GM11168 (cell line): ENCODE measurements around the gene RFTN1.

Experiments used
- in situ Hi-C: fragments of 300-500 bp; cut with MboI; formaldehyde crosslinking; loops from one replicate; pipeline ENCODE4 v1.12.0; 2022; ENCODE audit warnings: low sequenced_read_pairs; ENCODE audit not compliant: unreplicated experiment

The RFTN1 gene

DNA sequence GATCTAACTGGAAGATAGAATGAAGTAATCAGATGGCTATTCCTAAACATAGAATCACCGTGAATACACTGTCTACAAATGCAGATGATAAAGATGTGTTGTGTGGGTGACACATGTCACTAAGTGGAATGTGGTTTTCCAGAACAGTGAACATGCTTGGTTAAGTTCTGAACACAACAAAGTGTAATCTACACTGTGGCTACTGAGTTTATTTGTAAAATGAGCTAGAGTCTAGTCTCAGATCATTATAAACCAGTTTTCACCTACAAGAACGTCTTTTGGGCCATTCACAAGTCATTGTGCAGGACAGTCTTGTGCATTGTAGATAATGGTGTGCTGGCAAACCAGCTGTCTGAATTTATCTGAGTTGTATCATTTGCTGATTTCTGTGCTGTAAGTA is 213.2 kb downstream of the RFTN1 start:
- in situ Hi-C loops: no loop called here

DNA sequence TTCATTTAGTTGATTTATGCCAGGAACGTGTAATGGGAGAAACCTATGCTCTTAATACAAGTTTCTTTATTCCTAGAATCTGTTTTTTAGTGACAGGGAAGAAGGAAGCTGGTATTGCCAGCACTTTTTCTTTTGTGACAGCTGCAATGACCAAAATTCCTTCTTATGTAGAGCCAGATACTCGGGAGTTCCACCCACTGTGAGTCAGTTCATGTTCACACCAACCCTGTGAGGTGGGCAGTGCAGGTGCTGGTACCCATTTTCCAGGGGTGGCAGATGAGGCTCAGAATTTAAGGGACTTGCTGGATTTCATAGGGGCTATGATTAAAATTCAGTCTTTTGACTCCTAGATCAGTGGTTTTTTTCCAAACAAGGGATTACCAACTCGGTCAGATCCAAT is 213.8 kb downstream of the RFTN1 start:
- in situ Hi-C loops: no loop called here

DNA sequence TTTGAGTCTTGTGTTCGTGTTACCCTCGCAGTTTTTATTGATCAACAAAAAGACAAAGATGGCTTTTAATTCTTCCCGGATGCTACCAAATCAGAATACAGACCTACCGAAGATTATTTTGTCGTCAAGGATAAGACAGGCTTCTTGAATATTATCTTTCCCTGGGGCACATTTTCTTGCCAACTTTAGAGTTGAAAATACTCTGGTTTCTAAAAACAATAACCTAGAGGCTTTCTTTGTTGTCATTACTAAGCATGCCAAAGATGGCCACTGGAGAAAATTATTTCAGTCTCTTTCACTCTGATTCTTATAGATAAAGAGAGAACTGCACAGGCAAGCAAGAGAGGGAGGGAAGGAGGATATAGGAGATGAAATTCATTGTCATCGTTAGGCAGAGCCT is 214.6 kb downstream of the RFTN1 start:
- in situ Hi-C loops: no loop called here

DNA sequence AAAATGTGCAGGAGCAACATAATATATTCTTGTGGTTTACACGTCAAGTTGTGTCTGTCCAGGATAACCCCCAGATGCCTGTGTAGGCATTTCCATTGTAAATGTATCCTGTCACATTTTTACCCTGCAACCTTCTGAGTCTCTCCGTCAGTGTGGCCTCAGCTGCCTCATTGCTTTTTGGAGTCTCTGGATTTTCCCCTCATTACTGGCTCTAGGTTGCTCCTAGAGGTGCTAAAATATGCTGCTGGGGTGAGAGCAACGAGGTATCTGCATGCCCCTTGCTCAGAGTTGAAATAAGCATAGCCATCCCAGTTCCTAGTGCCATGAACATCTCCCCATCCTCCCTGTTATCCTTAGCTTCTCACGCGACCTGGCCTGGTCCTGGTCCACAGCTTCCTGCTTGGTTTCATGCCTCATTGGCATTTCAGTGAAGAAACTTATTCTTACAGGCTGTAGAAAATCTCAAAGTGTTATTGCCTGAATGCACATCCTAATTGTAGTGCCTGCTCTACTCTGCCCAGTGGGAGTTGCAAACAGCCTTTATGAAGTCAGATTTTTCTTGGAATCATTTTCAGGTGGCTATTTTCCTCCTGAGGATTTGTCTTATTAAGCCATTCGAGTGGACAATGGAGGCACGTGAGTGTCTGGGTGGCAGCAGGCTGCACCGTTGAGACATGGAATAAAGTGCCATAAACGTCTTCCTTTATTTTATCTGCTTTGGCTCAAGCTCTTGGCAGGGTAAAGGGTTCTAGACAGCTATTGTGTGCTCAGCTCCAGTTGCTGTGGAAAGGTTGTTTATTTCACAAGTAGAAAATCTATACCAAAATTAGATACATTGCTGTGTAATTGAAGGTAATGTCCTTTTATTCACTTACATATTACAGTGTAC is 215.3 kb downstream of the RFTN1 start:
- in situ Hi-C loops: no loop called here

DNA sequence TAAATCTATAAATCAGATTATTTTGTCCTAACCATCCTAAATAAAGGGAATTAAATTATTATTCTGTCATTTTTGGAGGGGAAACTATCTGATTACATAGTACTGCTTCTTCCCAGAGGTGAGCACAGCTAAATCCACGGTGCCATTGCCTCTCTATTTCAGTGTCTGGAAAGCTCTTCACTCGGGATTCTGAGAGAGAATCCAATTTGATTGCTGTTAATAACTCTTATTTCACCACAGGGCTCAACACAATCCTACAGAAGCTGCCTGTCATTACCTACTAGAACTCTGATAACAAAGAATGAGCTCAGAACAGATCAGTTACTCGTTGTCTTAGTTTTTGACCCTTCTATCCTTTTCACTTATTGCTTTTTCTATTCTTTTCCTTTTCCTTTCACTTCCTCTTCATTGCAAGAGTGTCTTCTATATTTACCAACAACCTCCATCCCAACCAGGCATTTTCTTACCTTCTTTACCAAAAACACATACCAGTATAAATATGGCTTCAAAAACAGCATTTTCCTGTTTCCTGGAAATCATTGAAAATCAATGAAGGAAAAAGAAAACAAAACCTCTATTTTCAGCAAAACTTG is 218.1 kb downstream of the RFTN1 start:
- in situ Hi-C loops: no loop called here

DNA sequence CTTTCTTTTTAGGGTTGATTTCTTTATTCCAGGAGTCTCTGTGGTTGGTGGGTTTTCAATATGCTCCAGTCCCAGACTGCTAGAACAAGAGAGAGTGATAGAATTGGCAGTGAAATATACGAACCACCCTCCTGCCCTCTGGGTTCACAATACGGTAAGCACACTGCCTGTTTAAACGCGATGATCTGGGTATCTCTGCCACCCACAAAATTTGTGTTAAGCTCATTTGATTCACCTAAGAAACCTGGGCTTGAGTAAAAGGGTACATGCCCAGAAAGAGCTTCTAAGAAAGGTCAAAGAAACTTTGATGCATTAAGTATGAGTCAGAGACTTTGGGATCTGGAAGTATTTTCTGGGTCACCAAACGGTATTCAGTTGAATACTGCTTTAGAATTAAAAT is 218.7 kb downstream of the RFTN1 start:
- in situ Hi-C loops: no loop called here

DNA sequence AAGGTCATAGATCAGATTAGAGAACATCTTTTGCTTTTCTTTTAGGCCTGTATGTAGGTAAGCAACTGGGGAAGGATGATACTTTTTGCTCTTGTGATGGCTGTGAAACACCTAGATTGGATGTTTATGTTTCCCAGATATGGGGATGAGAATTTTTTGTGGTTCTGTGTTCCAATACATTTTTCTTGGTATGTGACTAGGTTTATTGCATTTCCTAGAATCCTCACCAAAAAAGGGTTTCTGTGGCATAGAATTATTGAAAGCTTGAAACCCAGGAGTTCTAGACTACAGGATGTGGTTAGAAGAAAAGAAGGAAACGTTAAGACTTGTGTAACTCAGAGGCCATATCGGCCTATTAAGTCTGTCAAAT is 222.7 kb downstream of the RFTN1 start:
- in situ Hi-C loops: no loop called here

DNA sequence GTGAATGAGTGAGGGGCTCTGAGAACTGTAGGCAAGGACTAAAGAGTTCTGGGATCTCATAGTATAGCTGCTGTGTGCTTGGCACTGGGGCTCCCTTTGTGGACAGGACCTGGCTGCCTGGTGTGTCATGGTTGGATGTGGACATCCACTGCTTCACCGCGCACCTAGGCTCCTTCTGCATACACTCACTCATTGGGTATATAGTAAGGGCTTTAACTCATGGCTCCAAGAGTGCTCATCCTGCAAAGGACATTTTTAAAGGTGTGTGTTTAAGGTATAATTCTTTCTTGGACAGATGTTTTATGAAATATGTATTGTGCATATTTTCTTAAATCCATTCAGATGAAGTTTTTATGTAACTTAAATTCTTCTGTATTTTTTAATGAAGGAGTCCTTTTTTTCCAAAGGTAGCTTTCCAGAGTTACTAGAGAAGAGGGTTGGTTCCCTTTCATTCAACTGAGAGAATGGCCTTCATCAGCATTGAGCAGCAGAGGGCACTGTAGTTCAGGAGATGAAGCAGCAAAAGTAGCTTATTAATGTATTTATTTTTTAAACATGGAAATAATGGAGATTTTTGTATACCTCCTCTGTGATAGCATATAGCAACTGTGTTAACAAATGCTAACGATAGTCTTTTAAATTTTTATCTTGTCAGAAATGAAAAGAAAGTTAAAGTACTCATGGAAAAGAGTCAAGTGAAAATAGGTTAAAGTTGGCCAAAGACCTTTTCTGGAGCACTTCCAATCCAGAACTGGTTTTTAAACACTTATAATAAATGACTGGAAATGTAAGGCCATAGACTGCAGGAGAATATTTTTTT is 223.3 kb downstream of the RFTN1 start:
- in situ Hi-C loops: no loop called here

DNA sequence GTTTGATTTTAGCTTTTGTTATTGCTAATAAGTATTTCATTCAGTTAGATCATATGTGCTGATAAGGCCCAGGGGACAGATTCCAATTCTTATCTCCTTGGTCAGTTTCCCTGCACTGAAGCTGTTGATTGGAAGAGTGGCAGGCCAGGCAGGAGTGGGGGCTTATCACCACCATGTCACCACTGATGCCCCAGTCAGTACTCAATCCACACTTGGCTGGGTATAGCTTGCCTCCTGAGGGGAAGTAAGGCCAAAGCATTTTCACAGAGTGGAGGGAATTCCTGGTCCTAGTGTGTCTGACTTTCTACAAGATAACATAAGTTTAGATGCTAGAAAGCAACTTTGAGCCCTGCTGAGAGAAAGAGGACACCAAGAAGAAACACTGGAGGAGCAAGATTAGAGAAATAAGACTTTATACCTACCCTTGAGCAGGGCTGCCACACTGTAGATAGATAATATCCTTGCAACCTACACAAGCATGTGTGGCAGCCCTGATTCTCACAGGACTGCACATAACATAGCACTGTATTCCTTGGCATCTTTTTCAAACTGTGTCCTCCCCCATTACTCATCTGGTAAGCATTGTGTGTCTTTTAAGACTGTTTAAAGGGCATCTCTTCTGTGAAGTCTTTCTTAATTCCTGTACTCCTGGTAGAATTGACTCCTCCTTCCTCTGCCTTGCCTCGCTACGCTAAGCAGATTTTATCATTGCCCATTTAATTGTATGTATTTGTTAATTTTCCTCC is 224.2 kb downstream of the RFTN1 start:
- in situ Hi-C loops: loop anchor here (5.0 kb wide), 1 partner anchor 263 kb away; no protein-coding TSS in a partner anchor

DNA sequence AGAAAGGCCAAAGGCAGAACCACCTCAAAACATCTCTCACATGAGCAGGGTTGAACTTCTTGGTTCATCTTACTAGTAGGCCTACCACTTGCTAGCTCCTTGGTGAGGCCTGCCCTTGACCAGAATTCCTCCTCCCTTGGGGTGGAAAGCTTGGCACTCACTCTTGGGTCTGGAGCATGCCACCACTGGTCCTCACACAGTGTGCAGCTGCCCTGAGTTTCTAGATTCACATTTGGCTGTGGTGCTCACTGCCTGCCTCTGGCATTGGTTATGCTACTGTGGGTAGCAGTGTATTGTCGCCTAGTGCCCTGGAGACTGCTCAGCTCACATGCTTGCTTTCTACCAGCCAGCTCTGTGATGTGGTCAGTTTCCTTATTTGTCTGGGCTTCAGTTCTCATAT is 224.8 kb downstream of the RFTN1 start:
- in situ Hi-C loops: loop anchor here (5.0 kb wide), 1 partner anchor 264 kb away; no protein-coding TSS in a partner anchor

DNA sequence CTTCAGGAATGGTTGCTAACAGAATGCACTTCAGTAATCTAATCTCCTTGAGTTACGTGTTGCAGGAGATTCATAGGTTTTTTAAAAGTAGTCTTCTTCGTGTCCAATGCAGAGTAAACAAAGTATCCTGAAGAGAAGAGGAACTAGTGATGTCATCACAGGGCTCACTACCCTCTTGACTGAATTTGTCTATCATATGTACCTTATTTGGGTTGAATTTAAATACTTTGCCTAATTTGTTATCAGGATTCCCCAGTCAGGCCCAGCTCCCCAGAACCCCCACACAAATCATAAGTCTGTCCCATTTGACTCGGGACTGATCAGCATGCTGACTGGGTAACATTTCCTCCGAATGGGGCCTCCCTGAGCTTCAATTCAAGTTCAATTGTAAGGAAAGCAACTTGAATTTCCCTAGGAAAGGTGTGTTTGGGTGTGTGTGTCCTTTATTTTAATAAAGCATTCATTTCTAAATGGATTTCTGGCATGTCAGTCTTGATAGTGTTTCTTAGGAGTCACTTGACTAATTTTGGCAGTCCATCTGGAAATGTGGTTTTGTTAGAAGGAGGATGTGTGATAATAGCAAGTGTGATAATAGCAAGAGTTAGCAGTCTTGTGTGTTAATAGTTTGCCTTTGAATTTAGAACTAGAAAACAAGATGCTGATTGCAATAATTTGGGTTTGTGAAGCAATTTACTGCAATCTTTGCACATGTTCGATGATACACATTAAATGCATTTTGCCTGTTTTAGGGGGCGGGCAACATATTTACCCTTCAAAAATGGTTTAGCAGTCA is 226.6 kb downstream of the RFTN1 start:
- in situ Hi-C loops: loop anchor here (5.0 kb wide), 1 partner anchor 265 kb away; no protein-coding TSS in a partner anchor

DNA sequence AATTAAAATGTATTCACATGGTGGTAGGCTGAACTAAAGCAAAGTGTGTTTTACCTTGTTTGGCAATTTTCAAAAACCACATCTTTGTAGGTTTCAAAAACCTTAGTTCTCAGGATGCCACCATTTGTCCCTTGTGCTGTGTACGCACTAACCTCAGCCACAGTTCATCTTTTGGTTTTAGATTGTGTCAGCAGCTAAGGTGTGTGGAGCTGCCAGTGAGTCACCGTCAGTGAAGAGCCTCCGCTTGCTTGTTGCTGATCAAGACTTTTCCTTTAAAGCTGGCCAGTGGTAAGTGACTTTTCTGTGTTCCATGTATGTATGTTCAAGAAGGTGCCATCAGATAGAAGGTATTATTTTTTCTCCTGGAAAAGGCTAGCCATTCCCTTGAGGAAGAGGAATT is 227.3 kb downstream of the RFTN1 start:
- in situ Hi-C loops: loop anchor here (5.0 kb wide), 1 partner anchor 266 kb away; no protein-coding TSS in a partner anchor

DNA sequence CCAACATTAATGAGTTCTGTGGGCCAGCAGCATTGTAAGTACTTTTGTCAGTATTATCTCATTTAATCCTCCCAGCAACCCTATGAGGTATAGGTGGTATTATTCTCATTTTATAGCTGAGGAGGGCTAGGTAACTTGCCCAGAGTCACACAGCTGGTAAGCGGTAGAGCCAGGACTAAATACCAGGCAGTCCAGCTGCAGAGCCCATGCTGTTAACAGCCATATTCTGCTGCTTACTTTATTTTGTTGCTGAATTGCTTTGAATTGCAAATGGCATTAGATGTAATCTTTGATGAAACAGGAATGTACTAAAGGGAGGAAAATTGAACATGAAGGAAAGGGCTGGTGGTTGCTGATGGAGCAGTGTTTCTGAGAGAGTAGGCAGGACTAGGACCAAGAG is 228.9 kb downstream of the RFTN1 start:
- in situ Hi-C loops: loop anchor here (5.0 kb wide), 1 partner anchor 268 kb away; no protein-coding TSS in a partner anchor

DNA sequence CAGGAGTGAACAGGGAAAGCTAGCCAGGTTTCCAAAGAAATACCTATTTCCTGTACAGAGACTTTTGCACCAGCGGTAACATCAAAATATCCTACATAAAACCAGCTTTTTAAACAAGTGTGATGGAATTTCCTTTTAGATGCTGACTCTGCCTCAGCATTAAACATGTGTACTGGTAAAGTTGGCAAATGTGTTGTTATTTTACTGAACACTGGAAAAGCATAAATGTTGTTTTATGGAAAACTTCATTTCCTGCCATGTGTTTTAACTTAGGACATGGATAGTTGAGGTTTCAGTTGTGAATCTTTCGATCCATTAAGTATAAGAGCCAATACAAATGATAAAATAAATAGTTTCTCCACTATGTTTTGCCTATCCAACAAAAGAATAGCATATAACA is 232.8 kb downstream of the RFTN1 start:
- in situ Hi-C loops: no loop called here

DNA sequence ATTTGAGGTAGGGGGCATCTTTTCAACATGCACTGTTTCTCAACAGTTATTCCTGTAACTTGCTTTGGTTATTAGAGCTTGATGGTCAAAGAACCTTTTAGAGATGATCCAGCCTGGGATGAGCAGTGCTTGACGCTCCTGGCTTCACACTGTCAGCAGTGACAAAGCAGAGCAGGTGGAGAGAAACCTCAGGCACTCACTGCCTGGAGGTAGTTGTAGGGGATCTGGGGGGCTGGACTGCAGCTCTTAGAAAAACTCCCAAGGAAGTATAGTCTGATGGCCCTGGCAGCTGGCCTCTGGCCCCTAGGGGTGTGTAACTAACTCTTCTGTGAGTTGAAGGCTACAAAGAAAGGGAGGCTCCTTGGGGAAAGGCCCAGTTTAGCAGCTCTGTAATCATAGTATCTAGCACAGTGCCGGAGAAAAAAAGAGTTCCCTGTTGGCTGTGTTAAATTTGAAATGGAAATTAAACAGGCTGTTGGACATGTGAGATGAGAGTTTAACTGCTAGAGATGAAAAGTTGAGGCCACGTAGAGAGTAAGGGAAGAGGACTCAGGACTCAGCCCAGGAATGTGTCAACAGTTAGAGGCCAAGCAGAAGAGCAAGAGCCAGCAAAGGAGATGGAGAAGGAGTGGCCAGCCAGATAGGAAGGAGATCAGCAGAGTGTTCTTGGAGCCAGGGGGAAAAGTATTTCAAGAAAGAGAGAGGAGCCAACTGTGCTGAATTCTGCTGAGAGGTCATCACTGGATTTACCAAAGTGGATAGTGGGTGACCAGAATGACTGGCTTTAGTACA is 234.3 kb downstream of the RFTN1 start:
- in situ Hi-C loops: no loop called here

DNA sequence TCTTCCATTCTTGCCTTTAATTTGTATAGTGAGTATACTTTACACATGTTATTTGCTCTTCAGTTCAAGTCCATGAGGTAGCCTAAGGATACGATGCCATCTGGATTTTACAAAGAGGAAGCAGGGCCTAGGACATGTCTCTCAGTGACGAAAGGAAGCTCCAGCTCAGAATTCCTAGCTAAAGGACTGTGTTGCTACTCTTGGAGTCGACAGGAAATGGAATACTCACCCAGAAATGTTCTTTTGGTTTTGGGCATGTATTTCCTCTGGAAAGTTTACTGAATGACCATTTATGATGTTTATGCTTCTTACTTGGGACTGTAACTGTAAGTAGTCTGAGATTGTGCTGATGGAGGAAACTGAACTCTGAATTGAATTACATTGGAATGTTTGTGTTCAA is 236.0 kb downstream of the RFTN1 start:
- in situ Hi-C loops: no loop called here

DNA sequence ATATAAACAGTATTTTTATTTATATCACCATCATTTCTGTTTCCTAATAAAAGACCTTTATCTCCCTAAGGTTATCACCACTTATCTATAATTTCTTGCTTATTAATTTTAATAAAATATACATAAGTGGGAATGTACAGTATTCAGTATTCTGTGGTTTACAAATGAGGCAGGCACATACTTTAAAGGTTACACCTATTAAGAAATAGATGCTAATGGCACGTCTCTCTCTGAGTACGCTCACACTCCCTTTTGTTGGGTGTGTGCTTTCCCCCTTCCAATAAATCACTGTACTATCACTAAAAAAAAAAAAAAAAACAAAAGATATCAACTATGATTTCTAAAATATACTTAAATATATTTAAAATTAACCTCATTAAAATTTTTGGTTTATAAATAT is 239.6 kb downstream of the RFTN1 start:
- in situ Hi-C loops: no loop called here

DNA sequence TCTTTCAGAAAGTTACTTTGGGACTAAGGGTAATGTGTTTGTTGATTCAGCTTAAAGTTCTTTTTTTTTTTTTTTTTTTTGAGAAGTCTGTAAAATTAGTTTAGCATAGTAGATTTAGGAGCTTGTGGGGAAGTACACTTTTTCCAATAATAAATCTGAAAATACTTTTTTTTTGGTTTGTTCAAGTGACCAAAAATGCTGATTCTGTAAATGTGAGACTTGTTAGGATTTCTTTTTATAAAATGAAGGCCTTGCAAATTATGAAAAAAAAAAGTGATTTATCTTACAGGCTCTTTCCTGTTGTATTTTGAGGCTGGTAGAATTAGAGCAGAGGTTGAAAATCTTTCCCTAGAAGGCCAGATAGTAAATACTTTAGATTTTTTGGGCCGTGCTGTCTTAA is 240.9 kb downstream of the RFTN1 start:
- in situ Hi-C loops: no loop called here

DNA sequence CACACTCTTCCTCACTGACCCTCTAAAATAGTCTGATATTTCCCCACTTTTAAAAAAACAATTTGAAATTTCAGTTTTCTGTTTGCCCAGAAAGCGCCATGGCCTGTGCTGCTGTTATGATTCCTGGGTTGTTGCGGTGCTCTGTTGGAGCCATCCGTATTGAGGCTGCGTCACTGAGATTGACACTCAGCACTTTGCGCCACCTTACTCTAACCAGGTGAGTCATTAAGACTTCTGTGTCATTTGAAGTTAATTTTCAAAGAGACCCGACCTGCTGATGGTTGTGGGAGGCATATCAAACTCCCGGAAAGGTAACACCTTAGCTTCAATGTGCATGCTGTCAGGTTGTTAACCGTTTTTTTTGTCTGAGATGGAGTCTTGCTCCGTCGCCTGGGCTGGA is 242.6 kb downstream of the RFTN1 start:
- in situ Hi-C loops: no loop called here
